HepG2 (cell line): ENCODE data around the gene MSRB3. TPM values are rescaled to one million over a fixed set of nuclear protein-coding genes. Genes with fewer than 3 reads are reported as not detected.

Experiments
- ATAC-seq: fragments of 200-7000 bp; cut with Tn5 transposase; 3 replicates; pipeline ENCODE4 v1.9.1; 2020; ENCODE audit warnings: mild to moderate bottlenecking, moderate library complexity
- BruUV-seq: library from RNA; stranded (reverse); fragments of 400-500 nt; replicated peaks from 2 replicates; lab custom pipeline; 2021; lab: Mats Ljungman, UMichigan
- CTCF ChIA-PET: fragments of 300-600 bp; formaldehyde crosslinking; extraction: SDS; loops from one replicate; lab custom pipeline; 2021; ENCODE audit warnings: low total read pairs, inconsistent platforms, low intra/inter-chr PET ratio; lab: Yijun Ruan, JAX
- POLR2A ChIA-PET: fragments of 350-600 bp; sonication (Branson Sonifier 250); formaldehyde crosslinking; loops from one replicate; lab custom pipeline; 2020; ENCODE audit warnings: antibody characterized with exemption, inconsistent platforms; lab: Yijun Ruan, JAX
- DNase-seq: peaks from one replicate; pipeline ENCODE4 v3.0.0-alpha.2; 2015; ENCODE audit warnings: low spot score
- FAIRE-seq: peaks from 3 replicates; lab custom pipeline; 2011; peaks lifted over from hg19 to GRCh38; lab: Jason Lieb, UNC
- H2AFZ ChIP-seq: one replicate; pipeline ENCODE4 v1.6.1; 2011; ENCODE audit warnings: low read length, inconsistent platforms
- H3K27ac ChIP-seq: fragments of 300-600 bp; 3 replicates; pipeline ENCODE4 v1.8.0; 2011; ENCODE audit warnings: mixed run types, mild to moderate bottlenecking, mixed read lengths, low read length, inconsistent platforms; ENCODE audit not compliant: insufficient read depth; ENCODE audit errors: extremely low read length
- H3K27me3 ChIP-seq, 2 experiments: fragments of 200-600 bp in 1 of 2; 2 replicates in 1 of 2; 3 replicates in 1 of 2; pipeline versions ENCODE4 v1.6.0 to v1.8.0; 2011; ENCODE audit warnings: low read length in 2 of 2, mild to moderate bottlenecking in 2 of 2, moderate library complexity in 2 of 2, inconsistent platforms in 1 of 2; ENCODE audit not compliant: insufficient read depth in 2 of 2, control insufficient read depth in 1 of 2
- H3K36me3 ChIP-seq, 2 experiments: fragments of 200-600 bp in 1 of 2; replicated peaks in 1 of 2; 2 replicates in 1 of 2; 3 replicates in 1 of 2; pipeline versions ENCODE4 v1.5.1 to v1.8.0; 2011; ENCODE audit warnings: low read length in 2 of 2, inconsistent platforms in 1 of 2; ENCODE audit not compliant: insufficient read depth in 2 of 2, control insufficient read depth in 1 of 2
- H3K4me1 ChIP-seq: 2 replicates; pipeline ENCODE4 v1.5.1; 2012; ENCODE audit warnings: low read length, inconsistent platforms; ENCODE audit not compliant: insufficient read depth
- H3K4me2 ChIP-seq: 2 replicates; pipeline ENCODE4 v1.6.0; 2011; ENCODE audit warnings: low read depth, low read length, inconsistent platforms
- H3K4me3 ChIP-seq, 3 experiments: fragments of 200-600 bp in 1 of 3; sonication (generic), shearing (Covaris generic) in 1 of 3; replicated peaks in 1 of 3; 2 replicates each; pipeline ENCODE4 v1.5.1; 2011 to 2016; ENCODE audit warnings: low read length in 3 of 3, inconsistent platforms in 2 of 3, low read depth in 2 of 3, mild to moderate bottlenecking in 2 of 3, control low read depth in 1 of 3, mixed read lengths in 1 of 3; ENCODE audit not compliant: insufficient read depth in 1 of 3
- H3K79me2 ChIP-seq: one replicate; pipeline ENCODE4 v1.6.1; 2011; ENCODE audit warnings: low read length, inconsistent platforms; ENCODE audit not compliant: insufficient read depth
- H3K9ac ChIP-seq: 2 replicates; pipeline ENCODE4 v1.6.0; 2011; ENCODE audit warnings: mild to moderate bottlenecking, low read depth, low read length, inconsistent platforms; ENCODE audit not compliant: insufficient read depth
- H3K9me3 ChIP-seq: 2 replicates; pipeline ENCODE4 v1.5.1; 2012; ENCODE audit warnings: mild to moderate bottlenecking, low read length
- H4K20me1 ChIP-seq: 2 replicates; pipeline ENCODE4 v1.6.0; 2011; ENCODE audit warnings: inconsistent platforms, mild to moderate bottlenecking, low read length, moderate library complexity; ENCODE audit not compliant: insufficient read depth
- CCAR2 ChIP-seq: fragments of 200-400 bp; formaldehyde crosslinking; optimal IDR thresholded peaks from 2 replicates; pipeline ENCODE3; 2018; ENCODE audit warnings: low read depth, mild to moderate bottlenecking, low read length, moderate library complexity
- CHD4 ChIP-seq: fragments of 200-600 bp; sonication (generic); IDR thresholded peaks from 2 replicates; pipeline ENCODE4 v1.7.0; 2017; ENCODE audit warnings: mild to moderate bottlenecking, low read length, borderline replicate concordance
- GTF2F1 ChIP-seq: fragments of 150-350 bp; IDR thresholded peaks from 2 replicates; pipeline ENCODE4 v1.6.1; 2014; ENCODE audit warnings: low read length
- HOXA7 ChIP-seq: sonication (generic); formaldehyde crosslinking; IDR thresholded peaks from 2 replicates; pipeline ENCODE4 v1.8.1; 2022; ENCODE audit warnings: mild to moderate bottlenecking, missing genetic modification reagents, moderate library complexity
- HOXD1 ChIP-seq: sonication (generic); formaldehyde crosslinking; IDR thresholded peaks from 2 replicates; pipeline ENCODE4 v1.5.0; 2020; ENCODE audit warnings: missing genetic modification reagents
- MLLT10 ChIP-seq: sonication (generic); formaldehyde crosslinking; IDR thresholded peaks from 2 replicates; pipeline ENCODE4 v1.4.0; 2020; ENCODE audit warnings: missing genetic modification reagents
- MXI1 ChIP-seq: IDR thresholded peaks from 3 replicates; pipeline ENCODE4 v1.6.1; 2012; ENCODE audit warnings: low read depth, low read length, inconsistent platforms, borderline replicate concordance
- RORA ChIP-seq: sonication (generic); formaldehyde crosslinking; IDR thresholded peaks from 2 replicates; pipeline ENCODE4 v1.5.0; 2020; ENCODE audit warnings: mild to moderate bottlenecking, missing genetic modification reagents, moderate library complexity
- RXRB ChIP-seq: IDR thresholded peaks from 2 replicates; pipeline ENCODE4 v1.6.1; 2016; ENCODE audit warnings: borderline replicate concordance, missing genetic modification reagents, missing compliant biosample characterization
- SIN3B ChIP-seq: fragments of 150-350 bp; IDR thresholded peaks from 2 replicates; pipeline ENCODE4 v1.6.1; 2014; ENCODE audit warnings: low read length
- TOE1 ChIP-seq: sonication (generic); formaldehyde crosslinking; IDR thresholded peaks from 2 replicates; pipeline ENCODE4 v1.4.0; 2020; ENCODE audit warnings: mild to moderate bottlenecking, missing genetic modification reagents
- TP53 ChIP-seq: sonication (generic); formaldehyde crosslinking; conservative IDR thresholded peaks from 2 replicates; pipeline ENCODE4 v1.4.0; 2020; ENCODE audit warnings: missing genetic modification reagents
- ZNF570 ChIP-seq: sonication (generic); formaldehyde crosslinking; IDR thresholded peaks from 2 replicates; pipeline ENCODE4 v1.4.0; 2020; ENCODE audit warnings: mild to moderate bottlenecking, missing genetic modification reagents, borderline replicate concordance
- WGBS: methylation state at CpG from one replicate; pipeline ENCODE4 v1.1.6; 2017; ENCODE audit warnings: low lambda C conversion rate; 5-methylcytosine and 5-hydroxymethylcytosine counted together
- in situ Hi-C: cut with HindIII; loops from 2 replicates; pipeline ENCODE4 v1.10.0; 2017; ENCODE audit warnings: low pct_unique_long_range_greater_than_20kb; ENCODE audit not compliant: extremely low pct_ligation_motif_present
- intact Hi-C: fragments of 100-400 bp; cut with micrococcal nuclease; formaldehyde crosslinking; loops from one replicate; pipeline ENCODE4 v1.10.0; 2022; ENCODE audit not compliant: unreplicated experiment
- polyA plus RNA-seq, 8 experiments: library from polyadenylated mRNA; depleted of rRNA in 3 of 8; stranded (reverse) in 7 of 8; unstranded in 1 of 8; fragments of >200 nt; fragmentation: Illumina TruSeq in 4 of 8; extraction: Trizol in 4 of 8; gene quantifications; 2 replicates each; pipeline versions ENCODE4 v1.2.1 to v1.2.3, GENCODE V29; 2011 to 2016; ENCODE audit warnings: low read depth in 4 of 8, missing spikeins in 1 of 8, mixed read lengths in 1 of 8; ENCODE audit not compliant: insufficient read depth in 1 of 8
- total RNA-seq, 5 experiments: library from RNA; depleted of rRNA; stranded (reverse); fragments of >200 nt; fragmentation: Illumina TruSeq; extraction: Trizol; gene quantifications; 2 replicates each; pipeline ENCODE4 v1.2.3, GENCODE V29; 2016; ENCODE audit warnings: low read depth in 1 of 5
- TF ChIP-seq, protein P1 (sequence below): sonication (generic); formaldehyde crosslinking; IDR thresholded peaks from 2 replicates; pipeline ENCODE4 v1.5.0; 2020; ENCODE audit warnings: missing genetic modification reagents
- TF ChIP-seq, protein P2 (sequence below): sonication (generic); formaldehyde crosslinking; IDR thresholded peaks from 2 replicates; pipeline ENCODE4 v1.4.0; 2020; ENCODE audit warnings: missing genetic modification reagents
- TF ChIP-seq, protein P3 (sequence below): sonication (generic); formaldehyde crosslinking; IDR thresholded peaks from 2 replicates; pipeline ENCODE4 v1.4.0; 2020; ENCODE audit warnings: low read depth, mild to moderate bottlenecking, missing genetic modification reagents
- TF ChIP-seq, protein P4 (sequence below): sonication (generic); formaldehyde crosslinking; IDR thresholded peaks from 2 replicates; pipeline ENCODE4 v1.5.0; 2020; ENCODE audit warnings: missing genetic modification reagents

The MSRB3 gene
- total and polyA plus RNA-seq, 2 of the 13 experiments (the other 11 are each of a cell fraction or from before 2014, with no cell fraction given), result 1.5 to 1.9 TPM

DNA sequence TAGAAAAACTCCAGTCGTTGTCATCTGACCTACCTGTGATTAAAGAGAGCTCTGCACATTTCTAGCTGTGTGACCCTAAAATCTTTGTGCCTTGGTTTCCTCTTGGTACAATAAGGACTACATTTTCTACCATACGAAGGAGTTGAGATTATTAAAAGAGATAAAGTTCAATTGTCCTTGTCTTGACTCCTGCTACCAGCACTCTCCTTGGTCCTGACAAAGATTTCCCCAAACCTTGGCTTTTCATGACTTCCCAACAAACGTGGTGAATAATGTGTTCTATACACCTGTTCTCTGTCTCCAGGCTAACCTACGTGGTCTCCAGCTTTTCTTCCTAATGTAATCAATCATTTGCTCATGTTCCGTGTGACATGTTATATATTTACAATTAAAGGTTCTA is 223.5 kb downstream of the MSRB3 start:
- DNase-seq (no peak), ATAC-seq (no peak), FAIRE-seq (no peak)
- POLR2A ChIA-PET, result no interaction called here
- no TSS peak for BruUV-seq
- CTCF ChIA-PET, result no interaction called here
- Histone ChIP-seq H4K20me1 (no peaks in the 10 kb centered on the region), H3K4me2 (no peak overlapping the region), H3K9ac (no peak overlapping the region), H3K36me3 (no peaks in the 10 kb centered on the region), H3K4me3 (no peak overlapping the region), H2AFZ (no peak overlapping the region), H3K79me2 (no peaks in the 10 kb centered on the region), H3K27ac (no peak overlapping the region), H3K27me3 (peaks cover 0 to 10% of the 10 kb centered on the region in 2 experiments; a peak in 1 of 5 replicates), H3K9me3 (no peaks in the 10 kb centered on the region), H3K4me1 (peaks cover 8% of the 10 kb centered on the region)
- WGBS, result 22% methylated on average over 5 of the region's 5 CpGs
- in situ Hi-C loops (no loop called here), intact Hi-C loops (no loop called here)
- TF ChIP-seq, protein P1, sequence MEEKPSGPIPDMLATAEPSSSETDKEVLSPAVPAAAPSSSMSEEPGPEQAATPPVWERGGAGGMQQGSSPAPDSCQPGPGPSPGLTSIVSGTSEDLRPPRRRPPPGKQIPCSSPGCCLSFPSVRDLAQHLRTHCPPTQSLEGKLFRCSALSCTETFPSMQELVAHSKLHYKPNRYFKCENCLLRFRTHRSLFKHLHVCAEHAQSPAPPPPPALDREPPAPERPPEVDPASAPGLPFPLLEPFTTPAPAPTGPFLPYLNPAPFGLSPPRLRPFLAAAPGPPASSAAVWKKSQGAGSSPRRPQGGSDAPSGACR, result no peak
- TF ChIP-seq TP53 (CRISPR knock-in tag) (no peak), ZNF570 (CRISPR knock-in tag) (no peak), HOXA7 (CRISPR knock-in tag) (no peak), RORA (CRISPR knock-in tag) (no peak), CCAR2 (no peak), GTF2F1 (no peak), TOE1 (CRISPR knock-in tag) (no peak), MXI1 (no peak), SIN3B (no peak), HOXD1 (CRISPR knock-in tag) (no peak), CHD4 (no peak), MLLT10 (CRISPR knock-in tag) (no peak), RXRB (CRISPR knock-in tag) (no peak)
- TF ChIP-seq, protein P2, sequence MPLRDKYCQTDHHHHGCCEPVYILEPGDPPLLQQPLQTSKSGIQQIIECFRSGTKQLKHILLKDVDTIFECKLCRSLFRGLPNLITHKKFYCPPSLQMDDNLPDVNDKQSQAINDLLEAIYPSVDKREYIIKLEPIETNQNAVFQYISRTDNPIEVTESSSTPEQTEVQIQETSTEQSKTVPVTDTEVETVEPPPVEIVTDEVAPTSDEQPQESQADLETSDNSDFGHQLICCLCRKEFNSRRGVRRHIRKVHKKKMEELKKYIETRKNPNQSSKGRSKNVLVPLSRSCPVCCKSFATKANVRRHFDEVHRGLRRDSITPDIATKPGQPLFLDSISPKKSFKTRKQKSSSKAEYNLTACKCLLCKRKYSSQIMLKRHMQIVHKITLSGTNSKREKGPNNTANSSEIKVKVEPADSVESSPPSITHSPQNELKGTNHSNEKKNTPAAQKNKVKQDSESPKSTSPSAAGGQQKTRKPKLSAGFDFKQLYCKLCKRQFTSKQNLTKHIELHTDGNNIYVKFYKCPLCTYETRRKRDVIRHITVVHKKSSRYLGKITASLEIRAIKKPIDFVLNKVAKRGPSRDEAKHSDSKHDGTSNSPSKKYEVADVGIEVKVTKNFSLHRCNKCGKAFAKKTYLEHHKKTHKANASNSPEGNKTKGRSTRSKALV (CRISPR knock-in tag), result no peak
- TF ChIP-seq, protein P3, sequence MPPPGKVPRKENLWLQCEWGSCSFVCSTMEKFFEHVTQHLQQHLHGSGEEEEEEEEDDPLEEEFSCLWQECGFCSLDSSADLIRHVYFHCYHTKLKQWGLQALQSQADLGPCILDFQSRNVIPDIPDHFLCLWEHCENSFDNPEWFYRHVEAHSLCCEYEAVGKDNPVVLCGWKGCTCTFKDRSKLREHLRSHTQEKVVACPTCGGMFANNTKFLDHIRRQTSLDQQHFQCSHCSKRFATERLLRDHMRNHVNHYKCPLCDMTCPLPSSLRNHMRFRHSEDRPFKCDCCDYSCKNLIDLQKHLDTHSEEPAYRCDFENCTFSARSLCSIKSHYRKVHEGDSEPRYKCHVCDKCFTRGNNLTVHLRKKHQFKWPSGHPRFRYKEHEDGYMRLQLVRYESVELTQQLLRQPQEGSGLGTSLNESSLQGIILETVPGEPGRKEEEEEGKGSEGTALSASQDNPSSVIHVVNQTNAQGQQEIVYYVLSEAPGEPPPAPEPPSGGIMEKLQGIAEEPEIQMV (CRISPR knock-in tag), result no peak
- TF ChIP-seq, protein P4, sequence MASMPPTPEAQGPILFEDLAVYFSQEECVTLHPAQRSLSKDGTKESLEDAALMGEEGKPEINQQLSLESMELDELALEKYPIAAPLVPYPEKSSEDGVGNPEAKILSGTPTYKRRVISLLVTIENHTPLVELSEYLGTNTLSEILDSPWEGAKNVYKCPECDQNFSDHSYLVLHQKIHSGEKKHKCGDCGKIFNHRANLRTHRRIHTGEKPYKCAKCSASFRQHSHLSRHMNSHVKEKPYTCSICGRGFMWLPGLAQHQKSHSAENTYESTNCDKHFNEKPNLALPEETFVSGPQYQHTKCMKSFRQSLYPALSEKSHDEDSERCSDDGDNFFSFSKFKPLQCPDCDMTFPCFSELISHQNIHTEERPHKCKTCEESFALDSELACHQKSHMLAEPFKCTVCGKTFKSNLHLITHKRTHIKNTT (CRISPR knock-in tag), result no peak
